ENCODE measurements around the gene ACTG1. TPM values are rescaled to one million over a fixed set of nuclear protein-coding genes. Genes with fewer than 3 reads are reported as not detected.

The ACTG1 gene
- total RNA-seq, 3 donors from 2014 or later = 1,922 to 4,060 (median 3,184) TPM

DNA sequence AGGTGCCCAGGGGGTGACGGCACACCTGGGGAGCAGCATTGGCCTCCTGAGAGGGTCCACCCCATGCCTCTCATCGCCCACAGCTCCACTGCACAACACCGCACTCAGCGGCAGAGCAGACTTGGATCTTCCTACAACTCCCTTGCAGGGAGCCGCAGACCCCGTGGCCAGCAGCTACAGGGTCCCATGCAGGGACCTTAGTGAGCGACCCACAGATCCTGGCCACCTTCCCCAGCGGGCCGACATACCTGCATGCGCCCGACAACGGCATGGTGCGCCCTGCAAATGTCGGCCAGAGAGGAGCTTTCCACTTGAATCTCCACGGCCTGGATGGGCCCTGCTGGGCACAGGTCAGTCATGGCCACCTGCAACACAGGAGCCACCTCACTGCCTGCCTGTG, 31.2 kb upstream of the ACTG1 start:
- Histone ChIP-seq H3K4me1 (ENCODE audit: low read depth) (no peaks in the 10 kb centered on the region), H3K4me3 (no peak overlapping the region), H3K9me3 (no peaks in the 10 kb centered on the region), H3K36me3 (ENCODE audit: low read depth) (no peaks in the 10 kb centered on the region)
- no peak for DNase-seq
- no peak for ATAC-seq
- TF ChIP-seq, protein P1, sequence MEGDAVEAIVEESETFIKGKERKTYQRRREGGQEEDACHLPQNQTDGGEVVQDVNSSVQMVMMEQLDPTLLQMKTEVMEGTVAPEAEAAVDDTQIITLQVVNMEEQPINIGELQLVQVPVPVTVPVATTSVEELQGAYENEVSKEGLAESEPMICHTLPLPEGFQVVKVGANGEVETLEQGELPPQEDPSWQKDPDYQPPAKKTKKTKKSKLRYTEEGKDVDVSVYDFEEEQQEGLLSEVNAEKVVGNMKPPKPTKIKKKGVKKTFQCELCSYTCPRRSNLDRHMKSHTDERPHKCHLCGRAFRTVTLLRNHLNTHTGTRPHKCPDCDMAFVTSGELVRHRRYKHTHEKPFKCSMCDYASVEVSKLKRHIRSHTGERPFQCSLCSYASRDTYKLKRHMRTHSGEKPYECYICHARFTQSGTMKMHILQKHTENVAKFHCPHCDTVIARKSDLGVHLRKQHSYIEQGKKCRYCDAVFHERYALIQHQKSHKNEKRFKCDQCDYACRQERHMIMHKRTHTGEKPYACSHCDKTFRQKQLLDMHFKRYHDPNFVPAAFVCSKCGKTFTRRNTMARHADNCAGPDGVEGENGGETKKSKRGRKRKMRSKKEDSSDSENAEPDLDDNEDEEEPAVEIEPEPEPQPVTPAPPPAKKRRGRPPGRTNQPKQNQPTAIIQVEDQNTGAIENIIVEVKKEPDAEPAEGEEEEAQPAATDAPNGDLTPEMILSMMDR (IDR thresholded peaks at IDR 0.05) = no peak
- intact Hi-C loops (cut with DNase I, micrococcal nuclease) = no loop called here

DNA sequence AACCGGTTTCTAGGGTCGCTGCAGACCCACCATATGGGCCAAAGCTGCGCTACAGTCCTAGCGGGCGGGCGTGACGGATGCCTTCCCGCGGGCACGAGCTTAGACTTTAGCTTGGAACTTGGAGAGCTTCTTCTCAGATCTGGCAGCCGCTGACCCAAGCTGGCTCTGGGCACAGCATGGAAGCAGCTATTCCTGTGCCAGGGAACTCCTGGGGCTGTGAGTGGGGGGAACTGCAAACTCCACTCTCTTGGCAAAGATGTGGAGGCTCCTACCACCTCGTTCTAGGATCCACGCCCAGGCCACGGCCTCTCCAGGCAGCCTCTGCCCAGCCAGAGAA, 30.7 kb upstream of the ACTG1 start:
- TF ChIP-seq, protein P1 (IDR thresholded peaks at IDR 0.05) = no peak
- Histone ChIP-seq H3K4me1 (ENCODE audit: low read depth) (no peaks in the 10 kb centered on the region), H3K4me3 (no peak overlapping the region), H3K9me3 (no peaks in the 10 kb centered on the region), H3K36me3 (ENCODE audit: low read depth) (no peaks in the 10 kb centered on the region)
- DNase-seq = no peak
- ATAC-seq = no peak
- intact Hi-C loops (cut with DNase I, micrococcal nuclease) = no loop called here

DNA sequence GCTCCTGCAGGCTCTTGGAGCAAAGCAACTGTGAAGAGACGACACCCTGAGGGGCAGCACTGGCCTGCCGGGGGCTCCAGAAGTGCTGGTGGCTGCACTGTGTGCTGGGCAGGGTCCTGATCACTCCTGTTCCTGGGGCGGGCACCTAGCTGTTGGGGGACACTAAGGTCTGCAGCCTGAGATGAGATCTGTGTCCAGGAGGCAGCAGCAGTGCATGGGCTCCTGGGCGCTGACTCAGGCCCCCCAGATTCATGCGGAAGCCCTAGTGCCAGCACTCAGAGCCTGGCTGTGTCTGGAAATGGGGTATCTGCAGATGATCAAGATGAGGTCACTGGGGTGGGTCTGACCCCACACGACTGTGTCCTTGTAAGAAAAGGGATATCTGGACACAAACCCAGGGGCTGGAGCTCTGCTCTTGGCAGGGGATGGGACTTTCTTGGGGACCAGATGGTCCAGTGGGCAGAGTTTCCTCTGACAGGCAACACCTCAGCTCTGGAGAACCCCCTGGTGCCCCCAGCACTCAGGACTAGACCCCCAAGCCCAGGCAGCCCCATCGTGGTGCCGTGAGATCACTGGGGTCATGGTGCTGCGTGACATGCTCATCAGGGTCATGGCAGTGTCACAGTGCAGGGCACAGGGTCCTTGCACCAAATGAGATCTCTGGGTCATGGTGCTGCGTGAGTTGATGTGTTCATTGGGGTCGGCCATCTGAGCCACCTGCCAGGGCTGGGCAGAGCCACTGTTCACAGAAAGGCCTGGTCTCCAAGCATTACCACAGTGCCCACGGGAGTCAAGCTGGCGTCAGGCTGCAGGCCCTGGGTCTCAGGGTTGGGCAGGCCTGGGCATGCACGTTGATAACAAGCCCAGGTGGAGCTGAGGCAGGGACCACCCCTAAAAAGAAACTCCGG, 30.1 kb upstream of the ACTG1 start:
- no peaks in the 10 kb centered on the region for H3K9me3 ChIP-seq
- DNase-seq (no peak), ATAC-seq (no peak)
- H3K4me1 ChIP-seq (ENCODE audit: low read depth) = peaks cover 2% of the 10 kb centered on the region
- intact Hi-C loops (cut with DNase I, micrococcal nuclease) = no loop called here
- H3K36me3 ChIP-seq (ENCODE audit: low read depth) = no peaks in the 10 kb centered on the region
- TF ChIP-seq, protein P1 (IDR thresholded peaks at IDR 0.05) = no peak
- no peak overlapping the region for H3K4me3 ChIP-seq

DNA sequence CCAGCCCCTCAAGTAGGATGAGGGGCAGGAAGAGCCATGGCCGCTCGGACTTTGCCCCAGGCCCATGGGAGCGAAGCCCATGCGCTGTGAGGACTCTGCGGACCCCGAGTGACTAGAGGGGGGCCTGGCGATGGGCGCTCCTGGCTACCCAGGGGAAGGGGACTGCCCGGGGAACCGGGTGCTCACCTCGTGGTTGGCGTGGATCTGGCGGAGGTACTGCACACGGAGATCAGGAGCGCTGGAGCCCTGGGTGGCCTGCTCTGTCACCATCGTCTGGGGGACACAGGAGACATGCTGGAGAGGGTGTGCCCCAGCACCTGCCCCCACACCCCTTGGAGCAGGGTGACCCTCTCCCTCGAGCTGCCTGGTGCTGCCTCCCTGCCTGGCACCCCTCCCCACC, 28.5 kb upstream of the ACTG1 start:
- H3K36me3 ChIP-seq (ENCODE audit: low read depth) = no peaks in the 10 kb centered on the region
- H3K4me3 ChIP-seq = no peak overlapping the region
- H3K9me3 ChIP-seq = no peaks in the 10 kb centered on the region
- DNase-seq = no peak
- TF ChIP-seq, protein P1 (IDR thresholded peaks at IDR 0.05) = no peak
- ATAC-seq = no peak
- H3K4me1 ChIP-seq (ENCODE audit: low read depth) = peaks cover 13% of the 10 kb centered on the region
- intact Hi-C loops (cut with DNase I, micrococcal nuclease) = no loop called here

DNA sequence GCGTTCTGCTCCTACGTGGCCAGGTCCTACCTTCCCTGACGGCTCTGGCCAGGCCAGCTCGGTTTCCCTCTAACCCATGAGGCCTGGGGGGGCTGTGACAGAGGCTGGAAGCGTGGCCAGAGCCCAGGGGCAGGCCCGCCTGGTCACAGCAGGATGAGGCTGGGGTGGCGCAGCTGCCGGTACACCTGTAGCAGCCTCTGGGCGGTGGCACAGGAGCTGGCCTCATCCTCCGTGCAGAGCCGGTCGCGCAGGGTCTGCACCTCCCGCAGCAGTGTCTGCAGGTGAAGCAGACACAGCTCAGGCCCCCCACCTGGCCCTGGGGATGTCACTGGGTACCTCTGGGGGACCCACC, 28.1 kb upstream of the ACTG1 start:
- Histone ChIP-seq H3K36me3 (ENCODE audit: low read depth) (no peaks in the 10 kb centered on the region), H3K4me3 (no peak overlapping the region), H3K4me1 (ENCODE audit: low read depth) (peaks cover 13% of the 10 kb centered on the region), H3K9me3 (no peaks in the 10 kb centered on the region)
- intact Hi-C loops (cut with DNase I, micrococcal nuclease) = no loop called here
- ATAC-seq (no peak), DNase-seq (no peak)
- TF ChIP-seq, protein P1 (IDR thresholded peaks at IDR 0.05) = no peak
